Upper lobe of left lung (tissue), 4 donors: Measurements from ENCODE around the gene AGL.
"Not testable (repeated sequence)": the region's sequence is repeated elsewhere in the genome, so short reads cannot be mapped to it uniquely, and the experiment has no call there.

Source experiments
- EP300 ChIP-seq, 4 donors: sonication (generic); formaldehyde crosslinking; IDR thresholded peaks; one replicate each; pipeline ENCODE4 v1.5.1; 2017; ENCODE audit warnings: antibody characterized with exemption in 4 of 4, control low read depth in 2 of 4
- POLR2A ChIP-seq, 4 donors: fragments of 450-650 bp; IDR thresholded peaks; one replicate each; pipeline ENCODE4 v1.5.1; 2016 to 2017; ENCODE audit warnings: antibody characterized with exemption in 4 of 4, mild to moderate bottlenecking in 2 of 4
- POLR2AphosphoS5 ChIP-seq, 2 donors: sonication (generic); formaldehyde crosslinking; IDR thresholded peaks; one replicate each; pipeline ENCODE4 v1.5.1; 2017; ENCODE audit warnings: antibody characterized with exemption in 2 of 2
- TF ChIP-seq, protein P1 (sequence below), 6 experiments: fragments of 450-650 bp in 4 of 6; fragments of 200-600 bp in 2 of 6; sonication (generic) in 2 of 6; IDR thresholded peaks; one replicate each; pipeline ENCODE4 v1.5.1; 2016 to 2019; ENCODE audit warnings: antibody characterized with exemption in 6 of 6

GRCh38 chr1:99836171-99837103 lies 13.7 kb upstream of the AGL start:
- TF ChIP-seq, protein P1, sequence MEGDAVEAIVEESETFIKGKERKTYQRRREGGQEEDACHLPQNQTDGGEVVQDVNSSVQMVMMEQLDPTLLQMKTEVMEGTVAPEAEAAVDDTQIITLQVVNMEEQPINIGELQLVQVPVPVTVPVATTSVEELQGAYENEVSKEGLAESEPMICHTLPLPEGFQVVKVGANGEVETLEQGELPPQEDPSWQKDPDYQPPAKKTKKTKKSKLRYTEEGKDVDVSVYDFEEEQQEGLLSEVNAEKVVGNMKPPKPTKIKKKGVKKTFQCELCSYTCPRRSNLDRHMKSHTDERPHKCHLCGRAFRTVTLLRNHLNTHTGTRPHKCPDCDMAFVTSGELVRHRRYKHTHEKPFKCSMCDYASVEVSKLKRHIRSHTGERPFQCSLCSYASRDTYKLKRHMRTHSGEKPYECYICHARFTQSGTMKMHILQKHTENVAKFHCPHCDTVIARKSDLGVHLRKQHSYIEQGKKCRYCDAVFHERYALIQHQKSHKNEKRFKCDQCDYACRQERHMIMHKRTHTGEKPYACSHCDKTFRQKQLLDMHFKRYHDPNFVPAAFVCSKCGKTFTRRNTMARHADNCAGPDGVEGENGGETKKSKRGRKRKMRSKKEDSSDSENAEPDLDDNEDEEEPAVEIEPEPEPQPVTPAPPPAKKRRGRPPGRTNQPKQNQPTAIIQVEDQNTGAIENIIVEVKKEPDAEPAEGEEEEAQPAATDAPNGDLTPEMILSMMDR (IDR thresholded peaks at IDR 0.05): not testable (repeated sequence)
- not testable (repeated sequence) for TF ChIP-seq POLR2AphosphoS5, POLR2A, EP300 (IDR thresholded peaks at IDR 0.05)
